NCI-H128 (cell line): ENCODE data around the gene DTX1.
"Not testable (repeated sequence)": the region's sequence is repeated elsewhere in the genome, so short reads cannot be mapped to it uniquely, and the experiment has no call there.

Experiments
- DNase-seq: peaks from one replicate; lab custom pipeline; 2025; ENCODE audit not compliant: unreplicated experiment; lab: John Stamatoyannopoulos, UW

Gene DTX1

GRCh38 chr12:113135178-113136127 lies 78.9 kb downstream of the DTX1 start, which contains the start of gene RASAL1:
Gene RASAL1, minus strand, starts transcription at chr12:113135761. Its CDS starts 299 bp downstream, at chr12:113135462.
- DNase-seq, result peak; percentile 75

DNA sequence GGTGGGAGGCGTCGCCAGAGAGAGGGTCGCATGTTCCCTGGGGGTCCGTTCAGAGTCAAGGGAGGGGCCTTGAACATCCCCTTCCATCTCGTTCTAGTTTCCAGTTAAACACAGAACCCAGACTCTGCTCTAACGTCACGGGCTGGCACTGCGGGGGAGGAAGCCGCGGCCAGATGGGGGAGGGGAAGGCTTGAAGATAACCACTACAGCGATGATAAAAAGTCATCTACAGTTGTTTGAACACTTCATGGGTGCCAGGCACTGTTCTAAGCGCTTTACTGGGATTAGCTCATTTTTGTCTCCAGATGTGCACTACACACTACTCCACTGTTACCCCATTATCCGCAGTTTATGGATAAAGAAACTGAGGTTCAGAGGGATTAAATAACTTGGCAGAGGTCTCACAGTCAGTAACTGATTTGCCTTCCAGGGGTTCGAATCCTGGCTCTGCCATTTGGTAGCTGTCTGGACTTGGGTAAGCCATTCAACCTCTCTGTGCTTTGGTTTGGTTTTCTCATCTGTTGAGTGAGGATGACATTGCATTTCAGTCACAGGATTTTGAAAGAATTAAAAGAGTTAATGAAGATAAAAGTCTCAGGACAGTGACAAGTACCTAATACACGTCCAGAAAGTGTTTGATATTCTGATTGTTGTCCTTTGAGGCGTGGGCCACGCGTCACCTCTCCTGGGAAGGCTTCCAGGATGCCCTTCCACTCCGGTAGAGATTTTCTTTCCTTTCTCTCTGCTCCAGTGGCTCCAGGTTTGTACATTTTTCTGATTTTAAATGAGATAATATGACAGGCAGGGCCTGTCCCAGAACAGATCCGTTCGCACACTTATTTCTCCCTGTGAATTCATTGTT lies 79.8 kb downstream of the DTX1 start:
- no peak for DNase-seq

GRCh38 chr12:113136990-113137511 lies 80.5 kb downstream of the DTX1 start:
- DNase-seq, result no peak

DNA sequence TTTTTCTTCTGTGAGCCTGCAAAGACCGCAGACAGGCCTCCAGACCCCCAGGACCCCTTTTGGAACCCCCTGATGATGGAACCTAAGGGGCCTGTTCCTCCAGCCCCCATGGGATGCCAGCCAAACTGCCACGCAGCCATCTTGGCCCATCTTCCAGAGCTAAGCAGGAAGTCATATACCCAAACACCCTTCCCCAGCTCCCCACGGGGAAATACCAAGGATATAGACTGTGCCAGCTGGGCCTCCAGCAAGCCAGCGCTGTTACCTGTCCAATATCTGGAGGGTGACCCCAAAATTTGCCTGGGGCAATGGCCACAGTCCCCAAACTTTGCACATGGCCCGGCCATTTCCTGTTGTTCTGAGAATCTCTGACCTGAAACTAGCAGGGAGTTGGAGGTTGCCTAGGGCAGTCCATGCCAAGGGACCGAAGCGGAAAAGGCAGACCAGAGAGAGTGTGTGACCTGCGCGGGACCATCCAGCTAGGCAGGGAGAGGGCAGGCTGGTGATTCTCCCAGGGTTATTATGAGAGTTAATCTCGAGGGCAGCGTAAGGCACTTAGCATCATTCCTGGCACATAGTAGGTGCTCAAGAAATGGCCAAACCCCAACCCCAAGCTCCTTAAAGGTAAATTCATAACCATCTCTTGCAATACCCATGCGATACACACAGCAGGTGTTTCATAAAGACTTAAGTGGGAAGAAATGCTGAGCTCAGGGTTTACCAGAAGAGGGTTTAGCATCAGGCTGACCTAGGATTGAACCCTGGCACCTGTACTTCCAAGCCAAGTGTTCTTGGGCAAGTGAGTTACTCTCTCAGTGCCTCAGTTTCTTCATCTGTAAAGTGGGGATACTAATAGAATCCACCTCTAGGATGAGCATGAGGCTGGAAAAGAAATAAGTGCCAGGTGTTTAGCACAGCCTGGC lies 81.6 kb downstream of the DTX1 start:
- DNase-seq, result no peak

DNA sequence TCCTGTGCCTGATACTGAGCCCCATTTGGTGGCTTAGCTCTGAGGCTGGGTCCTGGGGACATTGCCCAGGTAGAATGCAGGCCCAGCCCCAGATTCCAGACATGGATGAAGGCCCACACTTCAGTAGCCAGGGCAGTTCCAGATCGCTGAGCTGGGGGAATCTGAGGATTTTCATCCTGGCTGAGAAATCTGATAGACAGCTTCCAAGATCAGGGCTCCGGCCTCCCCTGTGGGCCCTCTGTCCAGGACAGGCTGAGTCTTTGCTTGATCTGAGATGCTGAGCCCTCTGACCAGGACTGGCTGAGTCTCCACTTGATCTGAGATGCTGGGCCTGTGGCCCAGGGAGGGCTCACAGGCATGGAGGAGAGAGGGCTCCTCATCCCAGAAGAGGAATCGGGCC lies 82.3 kb downstream of the DTX1 start:
- no peak for DNase-seq

DNA sequence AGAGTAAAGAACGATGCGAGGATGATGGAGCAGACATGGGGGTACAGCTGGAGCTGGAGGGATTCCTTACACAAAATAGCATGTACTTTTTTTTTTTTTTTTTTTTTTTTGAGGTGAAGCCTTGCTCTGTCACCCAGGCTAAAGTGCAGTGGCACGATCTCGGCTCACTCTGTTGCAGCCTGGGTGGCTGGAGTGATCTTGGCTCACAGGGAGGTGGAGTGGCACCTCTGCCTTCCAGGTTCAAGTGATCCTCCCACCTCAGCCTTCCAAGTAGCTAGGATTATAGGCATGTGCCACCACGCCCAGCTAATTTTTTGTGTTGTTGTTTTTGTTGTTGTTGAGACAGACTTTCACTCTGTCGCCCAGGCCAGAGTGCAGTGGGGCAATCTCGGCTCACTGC lies 84.2 kb downstream of the DTX1 start:
- no peak for DNase-seq

GRCh38 chr12:113141716-113142115 lies 85.2 kb downstream of the DTX1 start:
- not testable (repeated sequence) for DNase-seq

- DNase-seq, result no peak
These were observed 85.8 kb downstream of the DTX1 start for GRCh38 chr12:113142173-113142885.

DNA sequence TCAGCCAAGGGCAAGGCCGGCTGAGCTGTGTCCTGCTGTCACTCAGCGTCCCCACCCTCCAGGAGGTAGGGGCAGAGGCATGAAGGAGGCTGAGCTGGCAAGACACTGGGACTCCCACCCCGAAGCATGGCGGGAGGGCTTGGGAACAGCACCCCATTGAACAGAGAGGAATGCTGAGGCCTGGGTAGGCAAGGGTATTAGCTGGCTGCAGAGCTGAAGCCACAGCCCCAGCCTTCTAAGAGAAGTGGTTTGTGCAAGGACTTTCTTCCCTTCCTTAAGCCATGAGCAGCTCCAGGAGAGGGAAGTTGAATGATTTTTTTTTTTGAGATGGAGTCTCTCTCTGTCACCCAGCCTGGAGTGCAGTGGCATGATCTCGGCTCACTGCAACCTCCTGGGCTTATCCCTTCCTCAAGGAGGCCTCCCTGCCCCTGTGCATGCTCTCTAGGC lies 86.4 kb downstream of the DTX1 start:
- no peak for DNase-seq

DNA sequence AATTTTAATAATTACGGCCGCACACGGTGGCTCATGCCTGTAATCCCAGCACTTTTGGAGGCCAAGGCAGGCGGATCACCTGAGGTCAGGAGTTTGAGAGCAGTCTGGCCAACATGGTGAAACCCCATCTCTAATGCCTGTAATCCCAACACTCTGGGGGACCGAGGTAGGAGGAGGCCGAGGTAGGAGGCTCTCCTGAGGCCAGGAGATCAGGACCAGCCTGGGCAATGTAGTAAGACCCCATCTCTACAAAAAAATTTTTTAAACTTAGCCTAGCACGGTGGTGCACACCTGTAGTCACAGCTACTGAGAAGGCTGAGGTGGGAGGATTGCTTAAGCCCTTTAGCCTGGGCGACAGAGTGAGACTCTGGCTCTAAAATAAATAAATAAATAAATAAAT lies 87.4 kb downstream of the DTX1 start:
- DNase-seq, result no peak

DNA sequence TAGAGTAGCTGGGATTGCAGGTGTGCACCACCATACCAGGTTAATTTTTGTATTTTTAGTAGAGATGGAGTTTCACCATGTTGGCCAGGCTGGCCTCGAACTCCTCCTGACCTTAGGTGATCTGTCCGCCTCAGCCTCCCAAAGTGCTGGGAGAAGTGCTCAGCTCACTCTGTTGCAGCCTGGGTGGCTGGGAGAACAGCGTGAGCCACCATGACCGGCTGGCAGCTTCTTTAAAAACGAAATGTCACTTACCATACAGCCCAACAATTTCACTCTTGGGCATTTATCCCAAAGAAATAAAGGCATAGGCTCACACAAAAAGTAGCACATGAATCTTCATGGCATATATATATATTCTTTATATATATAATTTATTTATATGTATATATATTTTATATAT lies 88.3 kb downstream of the DTX1 start:
- DNase-seq, result no peak

GRCh38 chr12:113145720-113146551 lies 89.4 kb downstream of the DTX1 start:
- no peak for DNase-seq

GRCh38 chr12:113146999-113147398 lies 90.5 kb downstream of the DTX1 start:
- DNase-seq, result no peak
